Psoas muscle (tissue), 8 donors: ENCODE measurements around the gene FRMD8. TPM values are rescaled to one million over a fixed set of nuclear protein-coding genes. Genes with fewer than 3 reads are reported as not detected.

Source experiments
- ATAC-seq, 4 donors: fragments of 200-7000 bp; cut with Tn5 transposase; one replicate each; pipeline ENCODE4 v1.9.1; 2020; ENCODE audit warnings: moderate library complexity in 3 of 4, mild to moderate bottlenecking in 2 of 4
- DNase-seq, 2 donors: peaks; one replicate each; pipeline ENCODE4 v3.0.0-alpha.2; 2020
- H3K27ac ChIP-seq: fragments of 200-600 bp; one replicate; pipeline ENCODE4 v1.8.0; 2022
- H3K27me3 ChIP-seq, 3 donors: fragments of 200-600 bp in 1 of 3; one replicate each; pipeline versions ENCODE4 v1.6.1 to v1.8.0; 2013 to 2022; ENCODE audit warnings: low read length in 2 of 3, mild to moderate bottlenecking in 2 of 3, moderate library complexity in 1 of 3; ENCODE audit not compliant: insufficient read depth in 3 of 3
- H3K36me3 ChIP-seq, 2 donors: fragments of 200-600 bp in 1 of 2; one replicate each; pipeline versions ENCODE4 v1.6.1 to v1.8.0; 2013 to 2022; ENCODE audit warnings: low read depth in 1 of 2, mild to moderate bottlenecking in 1 of 2, moderate library complexity in 1 of 2; ENCODE audit not compliant: insufficient read depth in 1 of 2
- H3K4me1 ChIP-seq: fragments of 200-600 bp; one replicate; pipeline ENCODE4 v1.8.0; 2022
- H3K4me3 ChIP-seq: fragments of 200-600 bp; one replicate; pipeline ENCODE4 v1.8.0; 2022; ENCODE audit warnings: mild to moderate bottlenecking
- H3K9me3 ChIP-seq: fragments of 200-600 bp; one replicate; pipeline ENCODE4 v1.8.0; 2022
- CTCF ChIP-seq: fragments of 200-600 bp; IDR thresholded peaks from one replicate; pipeline ENCODE4 v1.8.0; 2022; ENCODE audit warnings: antibody characterized with exemption
- WGBS, 3 donors: extraction: QIAGEN DNeasy Blood & Tissue Kit; methylation state at CpG; one replicate each; pipeline versions ENCODE4 v1.1.6 to v1.1.7; 2013; 5-methylcytosine and 5-hydroxymethylcytosine counted together
- intact Hi-C, 2 donors: fragments of 100-400 bp; cut with DNase I; formaldehyde crosslinking; loops; one replicate each; pipeline versions ENCODE4 v1.11.0 to v1.14.2; 2022
- polyA plus RNA-seq, 3 donors: library from polyadenylated mRNA; stranded (reverse); fragments of 200-250 nt; gene quantifications; one replicate each; pipeline ENCODE4 v1.2.3, GENCODE V29; 2013
- total RNA-seq, 4 donors: library from RNA; stranded (reverse); fragmentation: NEBNext Ultra II Directional in 2 of 4; extraction: Animal tissue kit (Norgen Biotek cat#: 25700) in 2 of 4; gene quantifications; one replicate each; pipeline versions ENCODE4 v1.2.1 to v1.2.4, GENCODE V29; 2021 to 2023
- donor health status: healthy with polysubstance abuse.
- donor health status: DM: no; HTN: no; CAD: no; lungs with moderate emphysema.
- donor health status: Bipolar disorder and iron deficiency.
- donor health status: healthy.
- donor health status: DM: yes; HTN: yes; CAD: no.
- donor health status: DM: no; HTN: no; CAD: no.
- donor health status: DM: no; HTN: no; CAD: no.
- donor health status: DM: yes; HTN: yes; CAD: no.

Gene FRMD8
- total and polyA plus RNA-seq, 7 donors, result 7.4 to 27.7 (median 12.9) TPM

GRCh38 chr11:65354265-65355012, 32.0 kb upstream of the FRMD8 start, which contains the start of gene TIGD3:
Gene TIGD3 (plus strand): TSS chr11:65354751. CDS start chr11:65355809, 1,058 bp downstream.
- Histone ChIP-seq H3K4me3 (peak within 1 kb of the TSS; percentile 77), H3K27me3 (no peaks in the 10 kb centered on the region), H3K9me3 (no peaks in the 10 kb centered on the region), H3K27ac (peak within 1 kb of the TSS; percentile 62), H3K4me1 (peaks cover 31% of the 10 kb centered on the region), H3K36me3 (peaks cover 4 to 39% of the 10 kb centered on the region in 2 donors)
- intact Hi-C loops, result loop anchor here in 1 of 2 donors (5.0 kb wide), 1 partner anchor 168 kb away; no protein-coding TSS in a partner anchor
- peak; percentile 98 for DNase-seq
- 0 to 1% (median 1%) methylated on average over 55 to 79 of the region's 79 CpGs for WGBS, 3 donors
- TF ChIP-seq CTCF, result no peak
- ATAC-seq, result peak; percentile 85 to 89 (median 88)

DNA sequence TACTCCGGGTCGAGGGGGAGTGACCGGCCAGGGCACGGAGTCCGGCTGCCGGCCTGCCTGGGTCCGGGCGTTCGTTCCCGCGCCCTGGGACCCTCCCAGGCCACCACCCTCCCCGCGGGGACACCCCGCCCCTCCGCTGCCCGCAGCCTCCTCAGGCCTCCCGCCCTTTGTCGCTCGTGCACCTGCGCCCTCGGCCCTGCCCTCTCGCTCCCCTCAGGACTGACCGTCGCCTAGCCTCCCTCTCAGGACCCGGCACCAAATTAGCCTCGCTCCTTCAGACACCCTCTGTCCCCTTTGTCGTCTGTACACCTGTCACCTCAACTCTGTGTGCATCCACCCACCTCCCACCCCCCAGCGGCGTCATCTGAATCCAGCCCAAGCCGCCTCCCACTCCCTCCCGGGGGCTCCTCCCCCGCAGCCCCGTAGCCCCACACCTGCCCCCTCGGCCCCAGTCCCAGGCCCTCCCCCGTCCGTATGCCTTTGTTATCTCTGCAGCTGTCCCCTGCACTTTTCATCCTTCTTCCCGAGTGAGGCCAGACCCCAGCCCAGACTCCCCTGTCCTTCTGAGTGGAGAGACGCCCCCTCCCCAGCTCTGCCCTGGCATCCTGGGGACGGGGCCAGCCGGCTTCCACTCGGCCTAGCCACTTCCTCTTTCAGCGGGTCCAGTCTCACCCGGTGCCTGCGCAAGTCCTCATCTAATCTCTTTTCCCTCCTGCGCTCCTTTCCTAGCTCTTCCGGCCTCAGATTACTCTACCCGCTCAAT, 31.2 kb upstream of the FRMD8 start:
- DNase-seq (peak in 1 of 2 donors; percentile 65), ATAC-seq (peak; percentile 3 to 7 (median 6))
- TF ChIP-seq CTCF, result no peak
- H3K27me3 ChIP-seq, result no peaks in the 10 kb centered on the region
- H3K4me1 ChIP-seq, result peaks cover 31% of the 10 kb centered on the region
- no peaks in the 10 kb centered on the region for H3K9me3 ChIP-seq
- intact Hi-C loops, result loop anchor here in 1 of 2 donors (5.0 kb wide), 1 partner anchor 167 kb away; no protein-coding TSS in a partner anchor
- WGBS, 3 donors, result 1 to 3% (median 2%) methylated on average over 31 to 47 of the region's 47 CpGs
- peak overlapping the region; percentile 3 for H3K27ac ChIP-seq
- H3K4me3 ChIP-seq, result peak overlapping the region; percentile 77
- peaks cover 4 to 31% of the 10 kb centered on the region in 2 donors for H3K36me3 ChIP-seq

GRCh38 chr11:65355776-65356393, 30.6 kb upstream of the FRMD8 start:
- 21 to 32% (median 24%) methylated on average over 29 to 35 of the region's 35 CpGs for WGBS, 3 donors
- Histone ChIP-seq H3K36me3 (peaks cover 4 to 24% of the 10 kb centered on the region in 2 donors), H3K27ac (peak overlapping the region; percentile 39), H3K4me1 (peaks cover 31% of the 10 kb centered on the region), H3K4me3 (peak overlapping the region; percentile 77), H3K27me3 (no peaks in the 10 kb centered on the region), H3K9me3 (no peaks in the 10 kb centered on the region)
- no peak for TF ChIP-seq CTCF
- ATAC-seq, result peak in 3 of 4 donors; percentile 20 to 30 (median 23)
- DNase-seq, result peak; percentile 52 to 61
- intact Hi-C loops, result loop anchor here in 1 of 2 donors (5.0 kb wide), 1 partner anchor 166 kb away; no protein-coding TSS in a partner anchor

DNA sequence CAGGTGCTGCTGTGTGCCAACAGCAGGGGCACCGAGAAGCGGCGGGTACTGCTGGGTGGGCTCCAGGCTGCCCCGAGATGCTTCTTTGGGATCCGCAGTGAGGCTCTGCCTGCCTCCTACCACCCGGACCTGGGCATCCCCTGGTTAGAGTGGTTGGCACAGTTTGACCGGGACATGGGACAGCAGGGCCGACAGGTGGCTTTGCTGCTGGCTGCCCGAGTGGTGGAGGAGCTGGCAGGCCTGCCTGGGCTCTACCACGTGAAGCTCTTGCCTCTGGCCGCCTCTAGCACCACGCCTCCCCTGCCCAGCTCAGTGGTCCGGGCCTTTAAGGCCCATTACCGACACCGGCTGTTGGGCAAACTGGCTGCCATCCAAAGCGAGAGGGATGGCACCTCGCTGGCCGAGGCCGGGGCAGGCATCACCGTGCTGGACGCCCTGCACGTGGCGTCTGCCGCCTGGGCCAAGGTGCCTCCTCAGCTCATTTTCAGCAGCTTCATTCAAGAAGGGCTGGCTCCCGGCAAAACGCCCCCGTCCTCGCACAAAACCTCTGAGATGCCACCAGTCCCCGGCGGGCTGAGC, 30.0 kb upstream of the FRMD8 start:
- H3K4me3 ChIP-seq, result peak overlapping the region; percentile 77
- peaks cover 31% of the 10 kb centered on the region for H3K4me1 ChIP-seq
- DNase-seq, result peak; percentile 61 to 87
- H3K9me3 ChIP-seq, result no peaks in the 10 kb centered on the region
- ATAC-seq, result peak; percentile 68 to 84 (median 76)
- TF ChIP-seq CTCF, result no peak
- peak overlapping the region; percentile 39 for H3K27ac ChIP-seq
- peaks cover 4 to 18% of the 10 kb centered on the region in 2 donors for H3K36me3 ChIP-seq
- intact Hi-C loops, result loop anchor here in 1 of 2 donors (5.0 kb wide), 1 partner anchor 166 kb away; no protein-coding TSS in a partner anchor
- 39 to 47% (median 42%) methylated on average over 30 of the region's 30 CpGs for WGBS, 3 donors
- no peaks in the 10 kb centered on the region for H3K27me3 ChIP-seq
